Upper lobe of right lung (tissue), 1 donor: ENCODE measurements around the gene TBK1. TPM values are rescaled to one million over a fixed set of nuclear protein-coding genes. Genes with fewer than 3 reads are reported as not detected.

Experiments used
- ATAC-seq: fragments of 200-7000 bp; cut with Tn5 transposase; one replicate; pipeline ENCODE4 v1.9.1; 2020; ENCODE audit warnings: mild to moderate bottlenecking, moderate library complexity
- DNase-seq: peaks from one replicate; pipeline ENCODE4 v3.0.0-alpha.2; 2020
- H3K27ac ChIP-seq: fragments of 200-600 bp; one replicate; pipeline ENCODE4 v1.8.0; 2022
- H3K27me3 ChIP-seq: fragments of 200-600 bp; one replicate; pipeline ENCODE4 v1.8.0; 2022; ENCODE audit warnings: mild to moderate bottlenecking
- H3K36me3 ChIP-seq: fragments of 200-600 bp; one replicate; pipeline ENCODE4 v1.8.0; 2022
- H3K4me1 ChIP-seq: fragments of 200-600 bp; one replicate; pipeline ENCODE4 v1.8.0; 2022
- H3K4me3 ChIP-seq: fragments of 200-600 bp; one replicate; pipeline ENCODE4 v1.8.0; 2022; ENCODE audit warnings: mild to moderate bottlenecking
- H3K9me3 ChIP-seq: fragments of 200-600 bp; one replicate; pipeline ENCODE4 v1.8.0; 2022
- CTCF ChIP-seq: fragments of 200-600 bp; IDR thresholded peaks from one replicate; pipeline ENCODE4 v1.8.0; 2022; ENCODE audit warnings: antibody characterized with exemption
- intact Hi-C: fragments of 100-400 bp; cut with DNase I; formaldehyde crosslinking; loops from one replicate; pipeline ENCODE4 v1.11.0; 2022
- total RNA-seq: library from RNA; stranded (reverse); fragmentation: NEBNext Ultra II Directional; extraction: Animal tissue kit (Norgen Biotek cat#: 25700); gene quantifications from one replicate; pipeline ENCODE4 v1.2.1, GENCODE V29; 2021
- donor health status: DM: no; HTN: yes; CAD: no; lungs with severe emphysema.

The TBK1 gene
- total RNA-seq, 1 donor from 2014 or later, result 28.2 TPM

- no peak for DNase-seq
These were observed 49.6 kb downstream of the TBK1 start for GRCh38 chr12:64501486-64501885.

GRCh38 chr12:64506955-64507354 is 55.0 kb downstream of the TBK1 start:
- H3K27me3 ChIP-seq, result no peaks in the 10 kb centered on the region
- H3K27ac ChIP-seq, result no peak overlapping the region
- no peaks in the 10 kb centered on the region for H3K9me3 ChIP-seq
- H3K36me3 ChIP-seq, result no peaks in the 10 kb centered on the region
- DNase-seq (no peak), ATAC-seq (no peak)
- TF ChIP-seq CTCF, result no peak
- no peak overlapping the region for H3K4me3 ChIP-seq
- intact Hi-C loops, result no loop called here
- no peaks in the 10 kb centered on the region for H3K4me1 ChIP-seq

More at GRCh38 chr12:64501486-64501885, 49.6 kb downstream of the TBK1 start:
- Histone ChIP-seq H3K27me3 (no peaks in the 10 kb centered on the region), H3K4me3 (no peak overlapping the region), H3K4me1 (no peaks in the 10 kb centered on the region), H3K27ac (no peak overlapping the region), H3K9me3 (no peaks in the 10 kb centered on the region), H3K36me3 (peaks cover 53% of the 10 kb centered on the region)
- no peak for TF ChIP-seq CTCF
- intact Hi-C loops, result no loop called here
- no peak for ATAC-seq

GRCh38 chr12:64510667-64511066 is 58.7 kb downstream of the TBK1 start:
- ATAC-seq (no peak), DNase-seq (no peak)
- TF ChIP-seq CTCF, result no peak
- Histone ChIP-seq H3K4me1 (no peaks in the 10 kb centered on the region), H3K27me3 (no peaks in the 10 kb centered on the region), H3K4me3 (no peak overlapping the region), H3K27ac (no peak overlapping the region), H3K9me3 (no peaks in the 10 kb centered on the region), H3K36me3 (no peaks in the 10 kb centered on the region)
- intact Hi-C loops, result no loop called here

- Histone ChIP-seq H3K9me3 (no peaks in the 10 kb centered on the region), H3K36me3 (no peaks in the 10 kb centered on the region), H3K4me1 (no peaks in the 10 kb centered on the region), H3K27ac (no peak overlapping the region), H3K4me3 (no peak overlapping the region), H3K27me3 (no peaks in the 10 kb centered on the region)
- no peak for TF ChIP-seq CTCF
- no peak for ATAC-seq
- no peak for DNase-seq
- intact Hi-C loops, result no loop called here
These were observed 66.5 kb downstream of the TBK1 start for GRCh38 chr12:64518396-64518795.

GRCh38 chr12:64521833-64522232 is 69.9 kb downstream of the TBK1 start:
- Histone ChIP-seq H3K4me3 (no peak overlapping the region), H3K27me3 (no peaks in the 10 kb centered on the region), H3K9me3 (no peaks in the 10 kb centered on the region), H3K36me3 (no peaks in the 10 kb centered on the region), H3K27ac (no peak overlapping the region), H3K4me1 (no peaks in the 10 kb centered on the region)
- intact Hi-C loops, result no loop called here
- no peak for TF ChIP-seq CTCF
- DNase-seq, result no peak
- no peak for ATAC-seq

GRCh38 chr12:64522316-64522715 is 70.4 kb downstream of the TBK1 start:
- intact Hi-C loops, result no loop called here
- no peak for TF ChIP-seq CTCF
- ATAC-seq, result no peak

More at GRCh38 chr12:64522316-64522715, 70.4 kb downstream of the TBK1 start:
- DNase-seq, result no peak
- Histone ChIP-seq H3K27me3 (no peaks in the 10 kb centered on the region), H3K9me3 (no peaks in the 10 kb centered on the region), H3K36me3 (no peaks in the 10 kb centered on the region), H3K4me1 (no peaks in the 10 kb centered on the region), H3K4me3 (no peak overlapping the region), H3K27ac (no peak overlapping the region)
